NCI-H2029 treated with DMSO at 0.1 percent for 48 hours (cell line): ENCODE results near the gene CR1L.
A peak's percentile ranks its signal among the peaks of the same experiment; 100 is the strongest.
"Not testable (repeated sequence)": the region's sequence is repeated elsewhere in the genome, so short reads cannot be mapped to it uniquely, and the experiment has no call there.

ENCODE experiments used
- DNase-seq: peaks from one replicate; lab custom pipeline; 2025; lab: John Stamatoyannopoulos, UW

CR1L gene

DNA sequence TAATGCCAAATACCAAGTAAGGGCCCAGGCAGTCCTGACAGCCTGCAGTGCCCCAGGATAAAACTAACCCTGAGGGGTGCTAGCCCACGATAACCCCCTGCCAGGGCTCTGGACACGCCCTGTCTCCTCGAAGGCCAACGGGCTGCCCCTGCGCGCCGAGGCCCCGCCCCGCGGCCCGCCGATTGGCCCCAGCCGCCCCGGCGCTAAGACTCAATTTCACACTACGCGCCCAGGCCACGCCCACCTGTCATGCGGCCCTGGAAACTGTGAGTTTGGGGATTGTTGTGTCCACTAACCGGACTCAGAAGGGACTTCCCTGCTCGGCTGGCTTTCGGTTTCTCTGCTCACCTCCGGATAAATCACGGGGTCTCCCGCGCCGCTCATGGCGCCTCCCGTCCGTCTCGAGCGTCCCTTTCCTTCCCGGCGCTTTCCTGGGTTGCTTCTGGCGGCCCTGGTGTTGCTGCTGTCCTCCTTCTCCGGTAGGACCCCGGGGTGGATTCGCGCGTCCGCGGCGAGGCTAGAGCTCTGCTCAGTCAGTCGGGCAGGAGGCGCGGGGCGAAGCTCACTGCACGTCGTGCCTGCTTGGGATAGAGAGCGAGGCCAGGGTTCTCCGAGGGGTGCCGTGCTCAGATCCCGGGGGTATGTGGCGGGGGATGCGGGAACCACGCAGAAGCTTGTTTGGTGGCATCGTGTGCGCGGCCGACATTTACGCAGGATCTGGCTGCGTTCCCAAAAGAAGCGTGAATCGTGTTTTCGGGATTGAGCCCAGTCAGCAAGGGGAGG lies at the start of gene CR1L:
Gene CR1L, plus strand, starts transcription at position 282 of the 783 bp plus-strand sequence. Its CDS starts 101 bp downstream, at position 383.
- DNase-seq, result peak; percentile 36

- DNase-seq, result no peak
Measured at GRCh38 chr1:207603777-207604176, 41.2 kb upstream of the CR1L start.

DNA sequence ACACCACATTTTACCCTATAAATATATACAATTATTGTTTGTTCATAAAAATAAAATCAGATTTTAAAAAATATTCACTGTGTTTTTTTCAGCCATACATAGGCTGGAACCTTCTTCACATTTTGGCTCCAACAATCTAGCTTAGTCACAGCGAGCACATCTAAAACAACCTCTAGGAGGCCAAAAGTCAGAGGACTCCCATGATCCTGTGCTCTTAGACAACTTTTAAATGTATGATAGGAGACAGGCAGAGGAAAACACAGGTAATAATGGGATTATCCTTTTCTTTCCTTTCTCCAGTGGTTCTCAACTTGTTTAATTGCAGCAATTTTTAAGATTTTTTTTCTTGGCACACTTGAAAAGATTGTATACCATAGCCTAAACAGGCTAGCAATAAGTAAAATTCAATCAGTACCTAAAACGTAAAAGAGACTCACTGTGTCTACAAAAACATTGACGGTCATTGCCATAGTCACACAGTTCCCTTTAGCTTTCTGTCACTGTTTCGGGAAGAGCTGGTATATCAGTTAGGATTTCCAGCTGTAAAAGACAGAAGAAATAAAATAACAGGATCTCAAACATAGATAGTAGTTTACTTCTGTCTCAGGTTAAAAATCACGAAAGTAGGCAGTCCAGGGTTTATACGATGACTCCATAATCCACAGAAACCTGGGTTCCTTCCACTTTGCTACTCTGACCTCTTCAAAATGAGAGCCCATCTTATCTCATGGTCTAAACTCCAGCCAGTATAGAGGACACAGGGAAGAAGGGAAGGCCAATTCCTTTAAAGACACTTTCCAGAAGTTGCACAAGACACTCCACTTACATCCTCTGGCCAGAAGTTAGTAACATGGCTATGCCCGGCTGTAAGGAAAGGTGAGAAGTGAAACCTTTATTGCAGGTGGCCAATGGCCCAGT lies 39.2 kb upstream of the CR1L start:
- DNase-seq, result no peak

GRCh38 chr1:207606362-207606755 lies 38.6 kb upstream of the CR1L start:
- no peak for DNase-seq

- DNase-seq, result no peak
Measured at GRCh38 chr1:207612762-207613161, 32.2 kb upstream of the CR1L start.

- DNase-seq, result peak; percentile 2
Measured at GRCh38 chr1:207619871-207620542, 24.9 kb upstream of the CR1L start.

DNA sequence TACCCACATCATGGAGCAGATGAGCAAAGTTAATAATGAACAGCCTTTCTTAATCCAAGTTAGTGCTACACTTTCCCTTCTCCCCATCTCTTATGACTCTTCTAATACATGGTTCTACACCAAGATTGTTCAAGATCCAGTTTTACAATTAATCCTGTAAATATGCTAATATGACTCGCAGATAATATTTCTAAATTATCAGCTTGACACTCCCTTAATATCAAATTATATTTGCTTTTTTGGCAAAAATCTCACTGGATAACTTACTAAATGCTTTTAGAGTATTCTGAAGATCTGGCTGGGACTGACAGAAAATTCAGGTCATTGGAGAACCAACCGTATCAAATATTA lies 24.4 kb upstream of the CR1L start:
- no peak for DNase-seq

DNA sequence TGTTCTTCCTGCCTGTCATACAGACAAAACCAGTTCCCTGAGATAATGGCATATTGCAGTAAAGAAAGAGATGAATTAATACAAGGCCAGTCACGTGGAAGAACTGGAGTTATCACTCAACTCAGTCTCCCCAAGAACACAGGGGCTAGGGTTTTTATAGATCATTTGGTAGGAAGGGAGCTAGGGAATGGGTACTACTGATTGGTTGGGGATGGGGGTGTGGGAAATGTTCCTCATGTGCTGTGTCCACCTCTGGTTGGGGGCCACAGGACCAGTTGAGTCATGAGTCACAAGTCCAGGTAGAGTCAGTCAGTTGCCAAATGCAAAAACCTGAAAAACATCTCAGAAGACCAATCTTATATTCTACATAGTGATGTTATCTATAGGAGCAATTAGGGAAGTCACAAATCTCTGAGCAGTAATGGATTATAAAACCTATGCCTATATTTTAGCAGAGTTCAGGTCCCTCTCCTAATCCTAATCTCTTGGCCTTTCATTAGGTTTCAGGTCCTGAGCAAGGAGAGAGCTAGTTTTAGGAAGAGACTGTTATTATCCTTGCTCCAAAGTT lies 19.3 kb upstream of the CR1L start:
- not testable (repeated sequence) for DNase-seq

- DNase-seq, result no peak
Measured at GRCh38 chr1:207626972-207627337, 18.0 kb upstream of the CR1L start.

DNA sequence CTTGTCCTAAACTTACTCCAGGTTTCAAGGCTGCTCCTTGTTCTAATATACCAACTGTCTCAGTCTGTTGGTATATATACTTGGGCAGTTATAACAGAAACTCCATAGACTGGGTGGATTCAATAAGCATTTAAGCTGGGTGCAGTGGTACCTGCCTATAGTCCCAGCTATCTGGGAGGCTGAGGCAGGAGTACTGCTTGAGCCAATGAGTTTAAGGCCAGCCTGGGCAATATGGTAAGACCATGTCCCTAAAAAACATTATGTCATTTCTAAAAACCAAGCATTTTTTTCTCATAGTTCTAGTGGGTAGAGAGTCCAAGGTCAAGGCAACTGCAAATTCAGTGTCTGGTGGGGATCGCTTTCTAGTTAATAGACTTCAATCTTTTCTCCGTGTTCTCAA lies 17.4 kb upstream of the CR1L start:
- no peak for DNase-seq

- DNase-seq, result no peak
Measured at GRCh38 chr1:207628776-207629175, 16.2 kb upstream of the CR1L start.

- no peak for DNase-seq
Measured at GRCh38 chr1:207631137-207631536, 13.8 kb upstream of the CR1L start.

- no peak for DNase-seq
Measured at GRCh38 chr1:207633226-207633625, 11.7 kb upstream of the CR1L start.

GRCh38 chr1:207633699-207634289 lies 11.1 kb upstream of the CR1L start:
- DNase-seq, result not testable (repeated sequence)

GRCh38 chr1:207634293-207634692 lies 10.6 kb upstream of the CR1L start:
- not testable (repeated sequence) for DNase-seq

DNA sequence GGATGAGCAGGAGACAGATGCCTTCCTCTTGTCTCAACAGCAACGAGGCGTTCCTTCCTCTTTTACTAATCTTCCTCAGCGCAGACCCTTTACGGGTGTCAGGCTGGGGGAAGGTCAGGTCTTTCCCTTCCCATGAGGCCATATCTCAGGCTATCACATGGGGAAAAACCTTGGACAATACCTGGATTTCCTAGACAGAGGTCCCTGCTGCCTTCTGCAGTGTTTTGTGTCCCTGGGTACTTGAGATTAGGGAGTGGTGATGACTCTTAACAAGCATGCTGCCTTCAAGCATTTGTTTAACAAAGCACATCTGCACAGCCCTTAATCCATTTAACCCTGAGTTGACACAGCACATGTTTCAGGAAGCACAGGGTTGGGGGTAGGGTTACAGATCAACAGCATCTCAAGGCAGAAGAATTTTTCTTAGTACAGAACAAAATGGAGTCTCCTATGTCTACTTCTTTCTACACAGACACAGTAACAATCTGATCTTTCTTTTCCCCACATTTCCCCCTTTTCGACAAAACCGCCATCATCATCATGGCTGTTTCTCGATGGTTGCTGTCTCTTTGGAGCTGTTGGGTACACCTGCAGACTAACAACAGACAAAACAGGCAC lies 9.3 kb upstream of the CR1L start:
- not testable (repeated sequence) for DNase-seq

DNA sequence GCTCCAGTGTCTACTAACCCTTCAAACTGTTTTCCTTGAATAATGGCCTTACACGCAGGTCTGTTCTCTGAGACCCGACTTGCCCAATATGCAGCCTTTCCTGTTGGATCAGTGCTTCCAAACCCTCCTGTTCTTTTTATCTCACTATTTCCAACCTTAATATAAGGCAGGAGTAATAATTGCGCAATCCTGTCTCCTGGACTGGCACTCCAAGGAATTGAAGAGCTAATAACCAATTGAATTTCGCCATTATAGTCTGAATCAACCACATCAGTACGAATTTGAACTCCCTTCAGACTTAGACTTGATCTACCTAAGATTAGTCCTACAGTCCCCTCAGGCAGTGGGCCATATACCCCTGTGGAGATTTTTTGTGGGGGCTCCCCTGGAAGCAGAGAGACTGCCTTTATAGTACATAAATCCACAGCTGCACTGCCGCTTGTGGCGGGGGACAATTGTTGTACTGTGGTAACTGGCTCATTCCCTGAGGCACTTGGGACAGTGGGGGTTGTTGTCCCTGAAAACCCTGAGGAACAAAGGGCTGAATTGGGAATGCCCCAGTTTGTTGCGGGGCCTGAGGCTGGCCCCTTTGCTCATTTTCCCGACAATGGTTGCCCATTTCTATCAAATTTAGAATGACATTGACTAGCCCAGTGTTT lies 6.3 kb upstream of the CR1L start:
- not testable (repeated sequence) for DNase-seq

- DNase-seq, result not testable (repeated sequence)
Measured at GRCh38 chr1:207639362-207639761, 5.6 kb upstream of the CR1L start.

GRCh38 chr1:207644166-207644851 lies 624 bp upstream of the CR1L start:
- no peak for DNase-seq

- no peak for DNase-seq
Measured at GRCh38 chr1:207645635-207646081, 725 bp downstream of the CR1L start.
